Middle frontal gyrus (tissue), 1 donor: ENCODE results near the gene WDSUB1.

Experiments used
- DNase-seq: peaks from one replicate; pipeline ENCODE4 v3.0.0-alpha.2; 2015; ENCODE audit warnings: low spot score; ENCODE audit errors: extremely low spot score

The WDSUB1 gene

GRCh38 chr2:159199236-159199635, 87.3 kb downstream of the WDSUB1 start:
- DNase-seq = no peak

- no peak for DNase-seq
These were observed 90.0 kb downstream of the WDSUB1 start for GRCh38 chr2:159196393-159196925.

GRCh38 chr2:159195697-159196096, 90.8 kb downstream of the WDSUB1 start:
- no peak for DNase-seq

- no peak for DNase-seq
These were observed 92.3 kb downstream of the WDSUB1 start for GRCh38 chr2:159194241-159194640.

GRCh38 chr2:159193791-159194190, 92.7 kb downstream of the WDSUB1 start:
- no peak for DNase-seq

- no peak for DNase-seq
These were observed 94.1 kb downstream of the WDSUB1 start for GRCh38 chr2:159192371-159192918.

- DNase-seq = no peak
These were observed 98.1 kb downstream of the WDSUB1 start for GRCh38 chr2:159188449-159188848.

GRCh38 chr2:159187106-159187505, 99.4 kb downstream of the WDSUB1 start:
- no peak for DNase-seq

GRCh38 chr2:159186462-159186861, 100.0 kb downstream of the WDSUB1 start:
- no peak for DNase-seq
